Measurements from ENCODE around the gene CHMP5. TPM values are rescaled to one million over a fixed set of nuclear protein-coding genes. Genes with fewer than 3 reads are reported as not detected.

The CHMP5 gene
- total and polyA plus RNA-seq, 4 donors = 53.1 to 141 (median 65.0) TPM

DNA sequence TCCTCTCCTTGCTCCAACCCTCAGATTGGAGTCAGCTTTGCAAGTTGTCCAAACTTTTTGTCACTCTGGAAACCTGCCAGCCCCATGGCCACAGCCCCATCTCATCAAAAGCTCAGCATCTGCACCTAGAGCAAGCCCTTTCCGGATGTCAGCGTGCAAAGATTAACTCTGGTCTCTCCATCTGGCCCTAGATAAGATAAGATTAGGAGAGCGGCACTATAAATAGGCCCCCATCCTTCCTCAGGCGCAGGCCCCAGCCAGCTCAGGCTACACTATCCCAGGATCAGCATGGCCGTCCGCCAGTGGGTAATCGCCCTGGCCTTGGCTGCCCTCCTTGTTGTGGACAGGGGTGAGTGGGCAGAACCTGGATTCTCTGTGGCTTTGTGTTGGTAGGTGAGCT lies 24.9 kb upstream of the CHMP5 start, which contains the start of gene SPINK4:
Gene SPINK4 (plus strand): TSS at position 247 of the 400 bp plus-strand sequence. CDS start 42 bp downstream, at position 289.
- H3K9me3 ChIP-seq (ENCODE audit: control insufficient read depth, low read length) = no peaks in the 10 kb centered on the region
- ATAC-seq (ENCODE audit: low FRiP score) = no peak
- DNase-seq = no peak
- H3K27me3 ChIP-seq (ENCODE audit: control insufficient read depth in 1 of 2, insufficient read depth in 2 of 2, low read length in 1 of 2) = no peaks in the 10 kb centered on the region
- no peak within 1 kb of the TSS for H3K27ac ChIP-seq (ENCODE audit: low read depth in 1 of 2, low read length in 2 of 2)
- 6 to 8% methylated on average over 7 of the region's 7 CpGs for WGBS, 2 donors
- no peaks in the 10 kb centered on the region for H3K4me1 ChIP-seq (ENCODE audit: control insufficient read depth in 1 of 2, insufficient read depth in 2 of 2, low read length in 2 of 2)
- H3K4me3 ChIP-seq (ENCODE audit: low read length in 2 of 2) = no peak within 1 kb of the TSS
- intact Hi-C loops (cut with DNase I) = no loop called here
- H3K36me3 ChIP-seq (ENCODE audit: control insufficient read depth in 1 of 2, insufficient read depth in 2 of 2, low read length in 1 of 2) = no peaks in the 10 kb centered on the region

DNA sequence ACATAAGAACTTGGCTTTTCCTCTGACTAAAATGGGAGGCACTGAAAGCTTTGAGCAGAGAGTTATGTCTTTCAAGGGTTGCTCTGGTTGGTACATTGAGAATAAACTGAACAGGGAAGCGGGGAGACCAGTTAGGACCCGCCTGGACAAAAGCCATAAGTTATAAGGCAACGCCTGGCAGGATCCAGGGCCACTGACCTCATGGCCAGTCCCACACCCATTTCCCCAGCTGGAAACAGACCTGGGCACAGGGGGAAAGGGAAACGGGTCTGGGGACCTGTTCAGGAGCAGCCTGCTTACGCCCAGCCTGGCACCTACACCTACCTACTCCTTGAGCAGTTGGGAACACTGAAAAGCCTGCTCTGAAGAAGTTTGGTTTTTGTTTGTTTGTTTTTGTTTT lies 23.6 kb upstream of the CHMP5 start:
- intact Hi-C loops (cut with DNase I) = no loop called here
- no peaks in the 10 kb centered on the region for H3K27me3 ChIP-seq (ENCODE audit: control insufficient read depth in 1 of 2, insufficient read depth in 2 of 2, low read length in 1 of 2)
- H3K4me3 ChIP-seq (ENCODE audit: low read length in 2 of 2) = no peak overlapping the region
- DNase-seq (no peak), ATAC-seq (ENCODE audit: low FRiP score) (no peak)
- H3K36me3 ChIP-seq (ENCODE audit: control insufficient read depth in 1 of 2, insufficient read depth in 2 of 2, low read length in 1 of 2) = no peaks in the 10 kb centered on the region
- H3K27ac ChIP-seq (ENCODE audit: low read depth in 1 of 2, low read length in 2 of 2) = no peak overlapping the region
- H3K9me3 ChIP-seq (ENCODE audit: control insufficient read depth, low read length) = no peaks in the 10 kb centered on the region
- 81 to 82% methylated on average over 5 of the region's 5 CpGs for WGBS, 2 donors
- no peaks in the 10 kb centered on the region for H3K4me1 ChIP-seq (ENCODE audit: control insufficient read depth in 1 of 2, insufficient read depth in 2 of 2, low read length in 2 of 2)

- ATAC-seq (ENCODE audit: low FRiP score) (no peak), DNase-seq (no peak)
- intact Hi-C loops (cut with DNase I) = no loop called here
- no peaks in the 10 kb centered on the region for H3K4me1 ChIP-seq (ENCODE audit: control insufficient read depth in 1 of 2, insufficient read depth in 2 of 2, low read length in 2 of 2)
- H3K9me3 ChIP-seq (ENCODE audit: control insufficient read depth, low read length) = no peaks in the 10 kb centered on the region
- H3K27me3 ChIP-seq (ENCODE audit: control insufficient read depth in 1 of 2, insufficient read depth in 2 of 2, low read length in 1 of 2) = no peaks in the 10 kb centered on the region
- no peak overlapping the region for H3K27ac ChIP-seq (ENCODE audit: low read depth in 1 of 2, low read length in 2 of 2)
- 64 to 70% methylated on average over 6 of the region's 6 CpGs for WGBS, 2 donors
- no peak overlapping the region for H3K4me3 ChIP-seq (ENCODE audit: low read length in 2 of 2)
- H3K36me3 ChIP-seq (ENCODE audit: control insufficient read depth in 1 of 2, insufficient read depth in 2 of 2, low read length in 1 of 2) = no peaks in the 10 kb centered on the region
These were observed 22.2 kb upstream of the CHMP5 start for GRCh38 chr9:33242609-33243134.

- H3K4me3 ChIP-seq (ENCODE audit: low read length in 2 of 2) = no peak overlapping the region
- DNase-seq = no peak
- no peak overlapping the region for H3K27ac ChIP-seq (ENCODE audit: low read depth in 1 of 2, low read length in 2 of 2)
- 80 to 81% methylated on average over 9 of the region's 9 CpGs for WGBS, 2 donors
- no peaks in the 10 kb centered on the region for H3K27me3 ChIP-seq (ENCODE audit: control insufficient read depth in 1 of 2, insufficient read depth in 2 of 2, low read length in 1 of 2)
- no peaks in the 10 kb centered on the region for H3K4me1 ChIP-seq (ENCODE audit: control insufficient read depth in 1 of 2, insufficient read depth in 2 of 2, low read length in 2 of 2)
- H3K36me3 ChIP-seq (ENCODE audit: control insufficient read depth in 1 of 2, insufficient read depth in 2 of 2, low read length in 1 of 2) = no peaks in the 10 kb centered on the region
- intact Hi-C loops (cut with DNase I) = no loop called here
- ATAC-seq (ENCODE audit: low FRiP score) = no peak
- H3K9me3 ChIP-seq (ENCODE audit: control insufficient read depth, low read length) = no peaks in the 10 kb centered on the region
These were observed 20.6 kb upstream of the CHMP5 start for GRCh38 chr9:33244137-33244784.

GRCh38 chr9:33245341-33245740 lies 19.5 kb upstream of the CHMP5 start:
- Histone ChIP-seq H3K27me3 (ENCODE audit: control insufficient read depth in 1 of 2, insufficient read depth in 2 of 2, low read length in 1 of 2) (no peaks in the 10 kb centered on the region), H3K4me3 (ENCODE audit: low read length in 2 of 2) (no peak overlapping the region), H3K36me3 (ENCODE audit: control insufficient read depth in 1 of 2, insufficient read depth in 2 of 2, low read length in 1 of 2) (no peaks in the 10 kb centered on the region), H3K9me3 (ENCODE audit: control insufficient read depth, low read length) (no peaks in the 10 kb centered on the region), H3K4me1 (ENCODE audit: control insufficient read depth in 1 of 2, insufficient read depth in 2 of 2, low read length in 2 of 2) (no peaks in the 10 kb centered on the region), H3K27ac (ENCODE audit: low read depth in 1 of 2, low read length in 2 of 2) (no peak overlapping the region)
- 82 to 85% methylated on average over 2 of the region's 2 CpGs for WGBS, 2 donors
- intact Hi-C loops (cut with DNase I) = no loop called here
- DNase-seq (no peak), ATAC-seq (ENCODE audit: low FRiP score) (no peak)

GRCh38 chr9:33246269-33246860 lies 18.5 kb upstream of the CHMP5 start:
- Histone ChIP-seq H3K4me1 (ENCODE audit: control insufficient read depth in 1 of 2, insufficient read depth in 2 of 2, low read length in 2 of 2) (no peaks in the 10 kb centered on the region), H3K4me3 (ENCODE audit: low read length in 2 of 2) (no peak overlapping the region), H3K36me3 (ENCODE audit: control insufficient read depth in 1 of 2, insufficient read depth in 2 of 2, low read length in 1 of 2) (no peaks in the 10 kb centered on the region), H3K27ac (ENCODE audit: low read depth in 1 of 2, low read length in 2 of 2) (no peak overlapping the region), H3K27me3 (ENCODE audit: control insufficient read depth in 1 of 2, insufficient read depth in 2 of 2, low read length in 1 of 2) (no peaks in the 10 kb centered on the region), H3K9me3 (ENCODE audit: control insufficient read depth, low read length) (no peaks in the 10 kb centered on the region)
- ATAC-seq (ENCODE audit: low FRiP score) = no peak
- 86 to 90% methylated on average over 9 of the region's 9 CpGs for WGBS, 2 donors
- no peak for DNase-seq
- intact Hi-C loops (cut with DNase I) = no loop called here

DNA sequence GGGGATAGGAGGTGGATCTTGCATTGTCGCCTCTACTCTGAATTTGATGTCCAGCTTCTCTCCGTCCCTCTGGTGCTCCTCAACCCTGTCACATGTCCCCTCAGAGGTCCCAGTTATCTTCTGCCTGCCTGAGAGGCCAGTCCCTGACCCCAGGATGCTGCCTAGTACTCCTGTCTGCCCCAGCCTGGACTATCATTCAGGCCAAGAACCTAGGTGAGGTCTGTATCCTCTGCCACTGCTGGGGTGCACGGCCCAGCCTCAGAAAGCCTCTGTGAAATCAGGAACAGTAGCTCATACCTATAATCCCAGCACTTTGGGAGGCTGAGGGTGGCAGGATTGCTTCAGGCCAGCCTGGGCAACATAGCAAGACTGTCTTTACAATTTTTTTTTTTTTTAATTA lies 16.2 kb upstream of the CHMP5 start:
- intact Hi-C loops (cut with DNase I) = no loop called here
- WGBS, 2 donors = 91% methylated on average over 3 of the region's 3 CpGs
- H3K36me3 ChIP-seq (ENCODE audit: control insufficient read depth in 1 of 2, insufficient read depth in 2 of 2, low read length in 1 of 2) = no peaks in the 10 kb centered on the region

GRCh38 chr9:33249087-33249658 lies 15.7 kb upstream of the CHMP5 start:
- WGBS, 2 donors = 76 to 77% methylated on average over 6 of the region's 6 CpGs
- H3K27me3 ChIP-seq (ENCODE audit: control insufficient read depth in 1 of 2, insufficient read depth in 2 of 2, low read length in 1 of 2) = no peaks in the 10 kb centered on the region
- H3K36me3 ChIP-seq (ENCODE audit: control insufficient read depth in 1 of 2, insufficient read depth in 2 of 2, low read length in 1 of 2) = no peaks in the 10 kb centered on the region
- no peak overlapping the region for H3K27ac ChIP-seq (ENCODE audit: low read depth in 1 of 2, low read length in 2 of 2)
- no peaks in the 10 kb centered on the region for H3K4me1 ChIP-seq (ENCODE audit: control insufficient read depth in 1 of 2, insufficient read depth in 2 of 2, low read length in 2 of 2)
- no peak overlapping the region for H3K4me3 ChIP-seq (ENCODE audit: low read length in 2 of 2)
- intact Hi-C loops (cut with DNase I) = no loop called here
- DNase-seq (no peak), ATAC-seq (ENCODE audit: low FRiP score) (no peak)
- H3K9me3 ChIP-seq (ENCODE audit: control insufficient read depth, low read length) = no peaks in the 10 kb centered on the region

More for the DNA sequence above, 16.2 kb upstream of the CHMP5 start:
- DNase-seq = no peak
- H3K9me3 ChIP-seq (ENCODE audit: control insufficient read depth, low read length) = no peaks in the 10 kb centered on the region
- ATAC-seq (ENCODE audit: low FRiP score) = no peak
- no peak overlapping the region for H3K27ac ChIP-seq (ENCODE audit: low read depth in 1 of 2, low read length in 2 of 2)
- H3K4me3 ChIP-seq (ENCODE audit: low read length in 2 of 2) = no peak overlapping the region
- H3K27me3 ChIP-seq (ENCODE audit: control insufficient read depth in 1 of 2, insufficient read depth in 2 of 2, low read length in 1 of 2) = no peaks in the 10 kb centered on the region
- no peaks in the 10 kb centered on the region for H3K4me1 ChIP-seq (ENCODE audit: control insufficient read depth in 1 of 2, insufficient read depth in 2 of 2, low read length in 2 of 2)

DNA sequence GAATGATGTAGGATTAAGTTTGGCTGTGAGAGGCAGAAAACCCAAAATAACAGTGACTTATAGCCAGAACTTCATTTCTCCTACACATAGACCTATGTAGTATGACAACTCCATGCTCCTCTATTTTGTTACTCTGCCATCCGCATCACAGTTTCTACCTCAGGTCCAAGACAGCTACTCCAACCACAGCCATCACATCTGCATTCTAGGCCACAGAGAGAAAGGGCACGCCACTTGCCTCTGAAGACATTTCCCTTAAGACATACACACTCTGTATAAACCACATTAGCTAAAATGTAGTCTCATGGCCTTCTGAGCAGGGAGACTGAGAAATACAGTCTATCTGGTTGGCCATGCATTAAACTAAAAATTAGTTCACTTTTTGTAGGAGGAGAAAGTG lies 14.9 kb upstream of the CHMP5 start:
- ATAC-seq (ENCODE audit: low FRiP score) = no peak
- Histone ChIP-seq H3K9me3 (ENCODE audit: control insufficient read depth, low read length) (no peaks in the 10 kb centered on the region), H3K36me3 (ENCODE audit: control insufficient read depth in 1 of 2, insufficient read depth in 2 of 2, low read length in 1 of 2) (peaks cover 0 to 4% of the 10 kb centered on the region in 2 donors), H3K4me3 (ENCODE audit: low read length in 2 of 2) (no peak overlapping the region), H3K4me1 (ENCODE audit: control insufficient read depth in 1 of 2, insufficient read depth in 2 of 2, low read length in 2 of 2) (no peaks in the 10 kb centered on the region), H3K27ac (ENCODE audit: low read depth in 1 of 2, low read length in 2 of 2) (no peak overlapping the region), H3K27me3 (ENCODE audit: control insufficient read depth in 1 of 2, insufficient read depth in 2 of 2, low read length in 1 of 2) (no peaks in the 10 kb centered on the region)
- DNase-seq = no peak
- 95% methylated on average over 2 of the region's 2 CpGs for WGBS, 2 donors
- intact Hi-C loops (cut with DNase I) = no loop called here
